ENCODE measurements around the gene PDK2. TPM values are rescaled to one million over a fixed set of nuclear protein-coding genes. Genes with fewer than 3 reads are reported as not detected.

Gene PDK2
- total RNA-seq, 1 donor from 2014 or later, result 14.5 TPM

DNA sequence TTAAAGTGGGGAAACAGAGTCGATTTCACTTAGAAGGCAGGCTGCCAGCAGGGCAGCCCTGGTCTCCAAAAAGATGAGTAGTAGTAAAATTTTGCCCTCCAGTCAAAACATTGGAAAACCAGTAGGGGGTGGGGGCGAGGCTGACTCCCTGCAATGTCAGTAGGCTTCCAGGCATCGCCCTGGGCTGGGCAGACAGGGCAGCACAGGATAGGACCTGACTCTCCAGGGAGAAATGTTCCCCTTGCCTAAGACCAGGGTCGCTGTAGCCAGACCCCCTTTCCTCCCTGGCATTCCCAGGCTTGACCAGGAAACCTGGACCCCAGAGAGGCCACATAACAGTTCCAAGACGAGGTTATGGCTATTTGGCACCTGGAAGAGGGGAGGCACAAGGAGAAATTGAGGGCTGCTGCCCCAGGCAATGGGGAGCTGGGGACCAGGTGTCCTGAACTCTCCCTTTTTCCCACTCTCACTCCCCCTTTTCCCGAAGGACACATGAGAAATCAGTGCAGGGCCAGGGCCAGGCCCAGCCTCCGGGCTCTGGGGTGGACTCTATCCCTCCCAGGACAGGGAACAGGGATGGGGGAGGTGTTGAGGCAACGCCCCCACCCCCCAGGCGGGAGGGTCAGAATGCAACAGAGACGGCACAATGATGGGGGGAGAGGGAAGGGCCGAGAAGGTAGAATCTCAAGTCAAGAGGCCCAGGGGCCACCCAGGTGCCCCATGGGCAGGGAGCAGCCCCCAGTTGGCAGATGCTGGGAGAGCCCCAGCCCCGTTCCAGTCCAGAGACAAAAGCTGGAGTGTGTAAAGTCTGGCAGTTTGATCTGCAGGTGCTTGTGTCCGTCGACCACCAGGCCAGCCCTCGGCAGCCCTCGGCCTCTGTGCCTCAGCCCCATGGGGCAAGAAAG, 39.3 kb downstream of the PDK2 start:
- H3K36me3 ChIP-seq (ENCODE audit: control insufficient read depth, insufficient read depth, low read length), result peaks cover 10% of the 10 kb centered on the region
- no peak overlapping the region for H3K4me3 ChIP-seq (ENCODE audit: low read depth, low read length)
- DNase-seq (ENCODE audit: low read depth), result no peak
- TF ChIP-seq, protein P1, sequence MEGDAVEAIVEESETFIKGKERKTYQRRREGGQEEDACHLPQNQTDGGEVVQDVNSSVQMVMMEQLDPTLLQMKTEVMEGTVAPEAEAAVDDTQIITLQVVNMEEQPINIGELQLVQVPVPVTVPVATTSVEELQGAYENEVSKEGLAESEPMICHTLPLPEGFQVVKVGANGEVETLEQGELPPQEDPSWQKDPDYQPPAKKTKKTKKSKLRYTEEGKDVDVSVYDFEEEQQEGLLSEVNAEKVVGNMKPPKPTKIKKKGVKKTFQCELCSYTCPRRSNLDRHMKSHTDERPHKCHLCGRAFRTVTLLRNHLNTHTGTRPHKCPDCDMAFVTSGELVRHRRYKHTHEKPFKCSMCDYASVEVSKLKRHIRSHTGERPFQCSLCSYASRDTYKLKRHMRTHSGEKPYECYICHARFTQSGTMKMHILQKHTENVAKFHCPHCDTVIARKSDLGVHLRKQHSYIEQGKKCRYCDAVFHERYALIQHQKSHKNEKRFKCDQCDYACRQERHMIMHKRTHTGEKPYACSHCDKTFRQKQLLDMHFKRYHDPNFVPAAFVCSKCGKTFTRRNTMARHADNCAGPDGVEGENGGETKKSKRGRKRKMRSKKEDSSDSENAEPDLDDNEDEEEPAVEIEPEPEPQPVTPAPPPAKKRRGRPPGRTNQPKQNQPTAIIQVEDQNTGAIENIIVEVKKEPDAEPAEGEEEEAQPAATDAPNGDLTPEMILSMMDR (IDR thresholded peaks at IDR 0.05; ENCODE audit: insufficient read depth, low read length, poor library complexity, severe bottlenecking), result no peak
- H3K27me3 ChIP-seq (ENCODE audit: control insufficient read depth, insufficient read depth, low read length), result no peaks in the 10 kb centered on the region

DNA sequence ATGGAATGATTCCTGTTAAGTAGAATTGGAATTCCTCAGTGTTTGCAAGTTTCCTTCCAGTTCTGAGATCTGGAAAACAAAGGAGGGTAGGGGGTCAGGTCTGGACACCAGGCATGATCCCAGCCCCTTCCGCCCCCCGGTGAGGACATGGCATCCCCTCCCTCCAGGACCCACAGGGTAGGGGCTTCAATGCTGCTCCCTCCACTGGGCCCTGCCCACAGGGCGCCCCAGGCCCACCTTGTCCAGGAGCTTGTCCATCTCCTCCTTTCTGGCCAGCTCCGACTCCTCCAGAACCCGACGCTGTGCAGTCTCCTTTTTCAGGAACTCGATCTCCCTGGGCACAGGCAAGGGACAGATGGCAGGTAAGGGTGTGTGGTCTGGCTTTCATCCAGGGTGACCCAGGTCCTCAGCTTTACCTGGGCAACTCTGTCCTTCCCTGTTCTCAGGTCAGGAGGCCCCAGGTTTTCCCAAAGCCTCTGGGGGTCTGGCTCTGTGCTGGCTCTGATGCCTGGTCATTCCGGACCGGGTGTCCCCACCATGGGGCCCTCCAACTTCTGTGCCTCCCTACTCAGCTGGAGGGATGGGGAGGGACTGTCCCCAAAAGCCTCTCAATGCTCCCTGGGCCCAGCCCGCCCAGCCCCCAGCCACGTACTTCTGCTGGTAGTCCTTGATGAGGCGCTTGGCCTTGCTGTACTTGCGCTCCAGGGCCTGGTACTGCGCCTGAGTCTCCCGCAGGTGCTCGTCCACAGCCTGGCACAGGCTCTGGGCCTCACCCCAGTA, 40.4 kb downstream of the PDK2 start:
- DNase-seq (ENCODE audit: low read depth), result no peak
- H3K4me3 ChIP-seq (ENCODE audit: low read depth, low read length), result no peak overlapping the region
- H3K27me3 ChIP-seq (ENCODE audit: control insufficient read depth, insufficient read depth, low read length), result no peaks in the 10 kb centered on the region
- H3K36me3 ChIP-seq (ENCODE audit: control insufficient read depth, insufficient read depth, low read length), result peaks cover 12% of the 10 kb centered on the region
- TF ChIP-seq, protein P1 (IDR thresholded peaks at IDR 0.05; ENCODE audit: insufficient read depth, low read length, poor library complexity, severe bottlenecking), result no peak

DNA sequence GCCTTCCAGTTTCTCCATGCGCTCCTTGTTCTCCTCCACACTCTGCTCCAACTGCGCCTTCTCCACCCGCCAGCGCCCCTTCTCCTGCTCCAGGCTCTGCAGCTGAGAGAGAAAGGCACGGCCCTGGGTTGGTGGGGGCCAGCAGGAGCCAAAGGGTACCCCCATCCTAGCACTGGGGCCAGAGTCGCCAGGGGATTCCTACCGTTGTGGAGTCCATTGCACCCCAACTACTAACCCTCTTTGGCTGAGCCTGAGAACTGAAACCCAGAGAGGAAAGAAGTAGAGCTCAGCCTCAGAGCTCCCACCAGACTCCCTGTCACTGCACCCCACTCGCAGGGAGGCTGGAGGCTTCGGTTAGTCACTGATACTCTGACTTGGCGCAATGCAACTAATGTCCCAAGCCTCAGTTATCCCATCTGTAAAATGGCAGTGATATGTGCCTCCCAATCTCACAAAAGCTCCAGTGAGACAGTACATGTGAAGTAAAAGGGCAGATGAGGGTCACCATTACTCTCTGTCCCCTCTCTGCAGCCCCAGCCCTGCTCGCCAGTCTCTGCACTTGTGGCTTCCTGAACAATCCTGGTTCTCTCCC, 41.0 kb downstream of the PDK2 start:
- peaks cover 16% of the 10 kb centered on the region for H3K36me3 ChIP-seq (ENCODE audit: control insufficient read depth, insufficient read depth, low read length)
- TF ChIP-seq, protein P1 (IDR thresholded peaks at IDR 0.05; ENCODE audit: insufficient read depth, low read length, poor library complexity, severe bottlenecking), result no peak
- H3K27me3 ChIP-seq (ENCODE audit: control insufficient read depth, insufficient read depth, low read length), result no peaks in the 10 kb centered on the region
- no peak for DNase-seq (ENCODE audit: low read depth)
- H3K4me3 ChIP-seq (ENCODE audit: low read depth, low read length), result no peak overlapping the region

DNA sequence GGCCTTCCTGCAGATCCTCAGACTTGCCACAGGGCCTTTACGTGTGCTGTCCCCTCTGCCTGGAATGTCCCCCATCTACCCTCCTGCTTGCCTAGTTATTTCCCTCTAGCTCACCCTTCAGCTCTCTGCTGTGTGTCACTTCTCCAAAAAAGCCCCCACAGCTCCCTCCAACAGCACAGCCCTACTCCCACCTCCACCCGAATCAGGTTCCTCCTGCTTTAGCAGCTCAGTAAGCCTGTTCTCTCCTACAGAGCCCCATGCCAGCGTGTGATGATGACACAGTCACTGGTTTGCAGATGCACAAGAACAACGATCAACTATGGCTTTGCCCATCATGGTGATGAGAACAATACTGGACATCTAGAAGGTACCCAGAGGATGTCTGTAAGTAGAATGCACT, 41.9 kb downstream of the PDK2 start:
- Histone ChIP-seq H3K4me3 (ENCODE audit: low read depth, low read length) (no peak overlapping the region), H3K36me3 (ENCODE audit: control insufficient read depth, insufficient read depth, low read length) (peaks cover 16% of the 10 kb centered on the region), H3K27me3 (ENCODE audit: control insufficient read depth, insufficient read depth, low read length) (no peaks in the 10 kb centered on the region)
- DNase-seq (ENCODE audit: low read depth), result no peak
- TF ChIP-seq, protein P1 (IDR thresholded peaks at IDR 0.05; ENCODE audit: insufficient read depth, low read length, poor library complexity, severe bottlenecking), result no peak

DNA sequence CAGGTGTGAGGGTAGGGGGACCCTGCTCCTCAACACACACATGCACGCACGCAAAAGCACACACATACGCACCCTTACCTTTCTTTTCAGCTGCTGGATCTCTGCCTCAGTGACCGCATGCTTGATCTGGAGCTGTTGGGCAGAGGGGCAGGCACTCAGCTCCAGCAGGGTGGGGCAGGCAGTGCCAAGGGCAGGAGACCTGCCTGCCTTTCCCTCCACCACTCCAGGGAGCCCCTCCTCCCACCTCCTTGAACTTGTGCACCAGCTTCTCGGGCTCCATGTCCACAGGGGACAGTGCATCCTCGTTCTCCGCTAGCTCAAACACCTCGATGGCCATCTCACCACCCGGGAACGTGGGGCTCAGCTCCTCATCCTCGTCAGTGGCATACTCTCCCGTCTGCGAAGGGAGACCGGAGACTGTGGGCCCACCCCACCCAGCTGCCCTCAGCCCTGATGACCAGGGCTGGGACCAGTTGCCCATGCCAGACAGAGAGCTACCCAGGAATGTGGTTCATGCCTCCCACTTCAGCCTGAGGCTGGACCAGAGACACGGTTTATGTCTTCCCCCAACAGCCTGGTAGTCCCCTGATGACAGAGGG, 44.1 kb downstream of the PDK2 start:
- TF ChIP-seq, protein P1 (IDR thresholded peaks at IDR 0.05; ENCODE audit: insufficient read depth, low read length, poor library complexity, severe bottlenecking), result no peak
- DNase-seq (ENCODE audit: low read depth), result no peak
- no peak overlapping the region for H3K4me3 ChIP-seq (ENCODE audit: low read depth, low read length)
- H3K27me3 ChIP-seq (ENCODE audit: control insufficient read depth, insufficient read depth, low read length), result no peaks in the 10 kb centered on the region
- H3K36me3 ChIP-seq (ENCODE audit: control insufficient read depth, insufficient read depth, low read length), result peaks cover 16% of the 10 kb centered on the region

Data from kidney epithelial cell (primary cell).